Glutamatergic neuron (in vitro differentiated cells): ENCODE data around the gene SMAD5. TPM values are rescaled to one million over a fixed set of nuclear protein-coding genes. Genes with fewer than 3 reads are reported as not detected.

Source experiments
- DNase-seq: peaks from one replicate; pipeline ENCODE4 v3.0.0; 2022
- H3K27ac Mint-ChIP-seq: one replicate; pipeline ENCODE4 v1.8.0; 2020; ENCODE audit warnings: mild to moderate bottlenecking, mixed read lengths, inconsistent platforms; ENCODE audit not compliant: unreplicated experiment
- H3K27me3 Mint-ChIP-seq: one replicate; pipeline ENCODE4 v1.8.0; 2020; ENCODE audit warnings: mild to moderate bottlenecking, moderate library complexity, mixed read lengths, inconsistent platforms; ENCODE audit not compliant: unreplicated experiment
- H3K36me3 Mint-ChIP-seq: one replicate; pipeline ENCODE4 v1.8.0; 2020; ENCODE audit warnings: mild to moderate bottlenecking, mixed read lengths, inconsistent platforms; ENCODE audit not compliant: unreplicated experiment
- H3K4me1 Mint-ChIP-seq: one replicate; pipeline ENCODE4 v1.8.0; 2020; ENCODE audit warnings: mild to moderate bottlenecking, low read depth, mixed read lengths, inconsistent platforms; ENCODE audit not compliant: unreplicated experiment
- H3K4me3 Mint-ChIP-seq: one replicate; pipeline ENCODE4 v1.8.0; 2020; ENCODE audit warnings: mild to moderate bottlenecking, mixed read lengths, inconsistent platforms; ENCODE audit not compliant: unreplicated experiment
- H3K9me3 Mint-ChIP-seq: one replicate; pipeline ENCODE4 v1.8.0; 2020; ENCODE audit warnings: mild to moderate bottlenecking, moderate library complexity, mixed read lengths, inconsistent platforms; ENCODE audit not compliant: unreplicated experiment
- CTCF ChIP-seq: fragments of 200-600 bp; sonication (generic); IDR thresholded peaks from one replicate; pipeline ENCODE4 v1.5.0; 2021; ENCODE audit not compliant: partially characterized antibody, unreplicated experiment
- total RNA-seq: library from RNA; stranded (reverse); fragmentation: NEBNext Ultra II Directional; extraction: Animal tissue kit (Norgen Biotek cat#: 25700); gene quantifications from one replicate; pipeline ENCODE4 v1.2.1, GENCODE V29; 2021; ENCODE audit not compliant: unreplicated experiment

SMAD5 gene
- total RNA-seq, 1 donor from 2014 or later = 36.9 TPM

- Mint-ChIP-seq H3K9me3 (peaks cover 4% of the 10 kb centered on the region), H3K4me1 (peaks cover 8% of the 10 kb centered on the region), H3K27me3 (peaks cover 19% of the 10 kb centered on the region), H3K27ac (no peak overlapping the region), H3K36me3 (no peaks in the 10 kb centered on the region), H3K4me3 (no peak overlapping the region)
- DNase-seq = no peak
- TF ChIP-seq CTCF = no peak
Observed at GRCh38 chr5:136198453-136198852, 65.8 kb downstream of the SMAD5 start.

DNA sequence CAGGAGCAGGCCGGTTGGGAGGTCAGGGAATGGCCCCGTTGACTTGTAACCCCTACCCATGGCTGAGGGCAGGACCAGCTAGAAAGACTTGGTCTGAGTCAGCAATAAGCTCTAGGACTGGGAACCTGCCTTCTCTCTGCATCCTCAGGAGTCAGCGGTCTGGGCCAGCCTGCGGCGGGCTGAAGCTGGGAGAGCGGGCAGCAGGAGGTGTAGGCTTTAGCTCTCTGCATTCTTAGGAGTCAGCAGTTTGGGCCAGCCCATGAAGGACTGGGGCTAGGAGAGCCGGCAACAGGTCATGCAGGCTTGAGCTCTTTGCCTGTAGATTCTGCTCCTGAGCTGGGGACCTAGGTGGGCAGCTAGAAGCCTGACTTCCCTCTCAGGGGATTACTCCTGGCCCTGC lies 66.8 kb downstream of the SMAD5 start:
- Mint-ChIP-seq H3K4me3 (no peak overlapping the region), H3K9me3 (peaks cover 4% of the 10 kb centered on the region), H3K27me3 (peaks cover 11% of the 10 kb centered on the region), H3K27ac (no peak overlapping the region), H3K4me1 (peaks cover 8% of the 10 kb centered on the region), H3K36me3 (no peaks in the 10 kb centered on the region)
- no peak for DNase-seq
- no peak for TF ChIP-seq CTCF

DNA sequence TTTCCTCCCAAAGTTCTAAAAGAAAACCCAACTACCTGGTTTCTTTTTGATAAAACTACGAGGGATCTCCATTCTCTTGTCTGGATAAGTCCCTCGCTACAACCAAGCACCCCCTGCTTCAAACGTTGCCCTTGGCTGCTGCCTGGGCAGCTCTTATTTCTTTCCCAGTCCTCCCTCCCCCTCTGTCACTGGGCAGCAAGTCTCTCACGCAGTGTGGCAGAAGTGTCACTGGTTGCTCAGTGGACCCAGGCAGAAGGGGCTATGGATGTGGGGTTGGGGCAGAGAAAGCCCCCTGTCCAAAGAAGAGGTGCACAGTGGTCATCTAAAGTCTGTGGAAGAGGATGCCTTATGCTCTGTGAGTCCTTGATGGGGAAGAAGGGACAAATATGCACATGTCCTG lies 67.5 kb downstream of the SMAD5 start:
- no peak for TF ChIP-seq CTCF
- no peak overlapping the region for H3K27ac Mint-ChIP-seq
- no peaks in the 10 kb centered on the region for H3K36me3 Mint-ChIP-seq
- H3K4me3 Mint-ChIP-seq = no peak overlapping the region
- H3K9me3 Mint-ChIP-seq = peaks cover under 1% of the 10 kb centered on the region
- peaks cover 8% of the 10 kb centered on the region for H3K4me1 Mint-ChIP-seq
- DNase-seq = no peak
- peaks cover 6% of the 10 kb centered on the region for H3K27me3 Mint-ChIP-seq

GRCh38 chr5:136200761-136201160 lies 68.1 kb downstream of the SMAD5 start:
- no peak overlapping the region for H3K4me3 Mint-ChIP-seq
- H3K36me3 Mint-ChIP-seq = no peaks in the 10 kb centered on the region
- TF ChIP-seq CTCF = no peak
- H3K27me3 Mint-ChIP-seq = peaks cover 8% of the 10 kb centered on the region
- H3K4me1 Mint-ChIP-seq = peaks cover 8% of the 10 kb centered on the region
- DNase-seq = no peak
- no peaks in the 10 kb centered on the region for H3K9me3 Mint-ChIP-seq
- H3K27ac Mint-ChIP-seq = no peak overlapping the region

DNA sequence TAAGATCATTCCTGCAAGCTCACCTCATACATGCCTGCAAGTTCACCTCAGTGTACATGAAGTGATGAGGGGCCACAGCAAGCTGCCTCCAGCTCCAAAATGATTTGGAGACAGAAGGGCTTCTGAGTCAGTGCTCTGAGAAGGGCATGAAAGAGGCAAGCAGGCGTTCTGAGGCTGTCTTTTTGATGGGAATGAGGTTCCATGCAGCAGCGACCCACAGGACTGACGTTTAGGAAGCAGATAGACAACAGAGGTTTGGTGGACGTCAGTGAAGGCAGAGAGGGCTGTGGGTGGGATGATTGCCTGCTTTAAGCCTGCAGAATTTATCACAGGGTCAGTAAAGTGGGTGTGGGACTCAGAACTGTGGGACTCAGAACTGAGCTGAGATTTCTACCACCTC lies 69.2 kb downstream of the SMAD5 start:
- no peaks in the 10 kb centered on the region for H3K9me3 Mint-ChIP-seq
- TF ChIP-seq CTCF = no peak
- H3K27me3 Mint-ChIP-seq = peaks cover 8% of the 10 kb centered on the region
- H3K27ac Mint-ChIP-seq = no peak overlapping the region
- DNase-seq = no peak
- H3K4me3 Mint-ChIP-seq = no peak overlapping the region
- H3K36me3 Mint-ChIP-seq = peaks cover 3% of the 10 kb centered on the region
- H3K4me1 Mint-ChIP-seq = peaks cover 9% of the 10 kb centered on the region
